Sigmoid colon (tissue), 4 donors: Measurements from ENCODE around the gene PPOX.

Experiments
- EP300 ChIP-seq, 4 donors: sonication (generic); formaldehyde crosslinking; IDR thresholded peaks; one replicate each; pipeline ENCODE4 v1.6.1; 2017; ENCODE audit warnings: antibody characterized with exemption in 4 of 4
- POLR2AphosphoS5 ChIP-seq, 4 donors: sonication (generic); formaldehyde crosslinking; IDR thresholded peaks; one replicate each; pipeline ENCODE4 v1.6.1; 2017; ENCODE audit warnings: antibody characterized with exemption in 4 of 4
- TF ChIP-seq, protein P1 (sequence below), 4 experiments: fragments of 450-650 bp in 3 of 4; fragments of 200-600 bp in 1 of 4; IDR thresholded peaks; one replicate each; pipeline ENCODE4 v1.5.1; 2016 to 2019; ENCODE audit warnings: antibody characterized with exemption in 4 of 4, mild to moderate bottlenecking in 3 of 4, moderate library complexity in 2 of 4

GRCh38 chr1:161218301-161219077 is 52.3 kb downstream of the PPOX start:
- no peak for TF ChIP-seq POLR2AphosphoS5 (IDR thresholded peaks at IDR 0.05)
- TF ChIP-seq EP300 (IDR thresholded peaks at IDR 0.05): no peak
- TF ChIP-seq, protein P1, sequence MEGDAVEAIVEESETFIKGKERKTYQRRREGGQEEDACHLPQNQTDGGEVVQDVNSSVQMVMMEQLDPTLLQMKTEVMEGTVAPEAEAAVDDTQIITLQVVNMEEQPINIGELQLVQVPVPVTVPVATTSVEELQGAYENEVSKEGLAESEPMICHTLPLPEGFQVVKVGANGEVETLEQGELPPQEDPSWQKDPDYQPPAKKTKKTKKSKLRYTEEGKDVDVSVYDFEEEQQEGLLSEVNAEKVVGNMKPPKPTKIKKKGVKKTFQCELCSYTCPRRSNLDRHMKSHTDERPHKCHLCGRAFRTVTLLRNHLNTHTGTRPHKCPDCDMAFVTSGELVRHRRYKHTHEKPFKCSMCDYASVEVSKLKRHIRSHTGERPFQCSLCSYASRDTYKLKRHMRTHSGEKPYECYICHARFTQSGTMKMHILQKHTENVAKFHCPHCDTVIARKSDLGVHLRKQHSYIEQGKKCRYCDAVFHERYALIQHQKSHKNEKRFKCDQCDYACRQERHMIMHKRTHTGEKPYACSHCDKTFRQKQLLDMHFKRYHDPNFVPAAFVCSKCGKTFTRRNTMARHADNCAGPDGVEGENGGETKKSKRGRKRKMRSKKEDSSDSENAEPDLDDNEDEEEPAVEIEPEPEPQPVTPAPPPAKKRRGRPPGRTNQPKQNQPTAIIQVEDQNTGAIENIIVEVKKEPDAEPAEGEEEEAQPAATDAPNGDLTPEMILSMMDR (IDR thresholded peaks at IDR 0.05): no peak
